Panc1 (cell line): ENCODE measurements around the gene SCAMP3. TPM values are rescaled to one million over a fixed set of nuclear protein-coding genes. Genes with fewer than 3 reads are reported as not detected.

Experiments used
- ATAC-seq: fragments of 200-7000 bp; cut with Tn5 transposase; 2 replicates; pipeline ENCODE4 v1.9.1; 2020; ENCODE audit warnings: mild to moderate bottlenecking, moderate library complexity
- BruUV-seq: library from RNA; stranded (reverse); fragments of 400-500 nt; replicated peaks from 2 replicates; lab custom pipeline; 2021; lab: Mats Ljungman, UMichigan
- CTCF ChIA-PET: fragments of 300-600 bp; sonication (Branson Sonifier 250); formaldehyde crosslinking; loops from one replicate; lab custom pipeline; 2022; ENCODE audit warnings: antibody characterized with exemption; lab: Charles Lee
- POLR2A ChIA-PET: fragments of 300-600 bp; sonication (Branson Sonifier 250); formaldehyde crosslinking; loops from one replicate; lab custom pipeline; 2022; ENCODE audit warnings: antibody characterized with exemption; lab: Charles Lee
- DNase-seq: peaks from one replicate; pipeline ENCODE4 v3.0.0-alpha.2; 2010; ENCODE audit warnings: low read depth, low spot score
- H3K27ac ChIP-seq: 2 replicates; pipeline ENCODE4 v1.5.1; 2011; ENCODE audit warnings: mild to moderate bottlenecking, low read length, inconsistent platforms
- H3K27me3 ChIP-seq: fragments of 200-500 bp; sonication (Bioruptor generic); 2 replicates; pipeline ENCODE4 v1.6.0; 2014; ENCODE audit warnings: low read length, inconsistent platforms; ENCODE audit not compliant: control insufficient read depth, insufficient read depth
- H3K36me3 ChIP-seq: fragments of 200-500 bp; sonication (Bioruptor generic); 2 replicates; pipeline ENCODE4 v1.5.1; 2014; ENCODE audit warnings: inconsistent platforms, mild to moderate bottlenecking, low read length, moderate library complexity; ENCODE audit not compliant: control insufficient read depth, insufficient read depth
- H3K4me1 ChIP-seq: 2 replicates; pipeline ENCODE4 v1.5.1; 2011; ENCODE audit warnings: inconsistent platforms, mild to moderate bottlenecking, low read length, moderate library complexity; ENCODE audit not compliant: control insufficient read depth, insufficient read depth
- H3K4me3 ChIP-seq, 2 experiments: 2 replicates each; pipeline ENCODE4 v1.5.1; 2011 to 2012; ENCODE audit warnings: low read depth in 2 of 2, low read length in 2 of 2, mild to moderate bottlenecking in 2 of 2, inconsistent platforms in 1 of 2, moderate library complexity in 1 of 2
- H3K9me3 ChIP-seq: fragments of 200-500 bp; sonication (Bioruptor generic); 2 replicates; pipeline ENCODE4 v1.5.1; 2014; ENCODE audit warnings: low read depth, mild to moderate bottlenecking, inconsistent platforms, low read length, moderate library complexity; ENCODE audit not compliant: control insufficient read depth, insufficient read depth
- POLR2AphosphoS5 ChIP-seq: IDR thresholded peaks from 2 replicates; pipeline ENCODE4 v1.6.1; 2012; ENCODE audit warnings: mild to moderate bottlenecking, low read depth, low read length, moderate library complexity
- SIN3A ChIP-seq: IDR thresholded peaks from 2 replicates; pipeline ENCODE4 v1.6.1; 2012; ENCODE audit warnings: low read depth, mild to moderate bottlenecking, low read length, moderate library complexity, borderline replicate concordance; ENCODE audit not compliant: insufficient read depth
- TCF7L2 ChIP-seq: IDR thresholded peaks from 2 replicates; pipeline ENCODE4 v1.6.1; 2011; ENCODE audit warnings: mild to moderate bottlenecking, low read depth, low read length, inconsistent platforms
- in situ Hi-C: cut with HindIII; loops from 2 replicates; pipeline ENCODE4 v1.10.0; 2016; ENCODE audit warnings: low sequenced_read_pairs, low pct_unique_long_range_greater_than_20kb
- intact Hi-C: fragments of 100-400 bp; cut with micrococcal nuclease; formaldehyde crosslinking; loops from one replicate; pipeline ENCODE4 v1.10.0; 2022; ENCODE audit not compliant: unreplicated experiment
- total RNA-seq: library from RNA; stranded (reverse); gene quantifications from one replicate; pipeline ENCODE4 v1.2.1, GENCODE V29; 2021; ENCODE audit not compliant: unreplicated experiment
- TF ChIP-seq, protein P1 (sequence below), 2 experiments: IDR thresholded peaks; 2 replicates each; pipeline ENCODE4 v1.6.1; 2011 to 2012; ENCODE audit warnings: low read depth in 2 of 2, control low read depth in 1 of 2, low read length in 1 of 2, mild to moderate bottlenecking in 1 of 2, moderate library complexity in 1 of 2; ENCODE audit not compliant: insufficient read depth in 1 of 2
- TF ChIP-seq, protein P2 (sequence below): fragments of 450-650 bp; IDR thresholded peaks from 2 replicates; pipeline ENCODE4 v1.5.1; 2017; ENCODE audit warnings: mild to moderate bottlenecking

Gene SCAMP3
- total RNA-seq, 1 experiment from 2014 or later: 200 TPM

GRCh38 chr1:155295183-155295941 lies 33.2 kb upstream of the SCAMP3 start:
- no peak for ATAC-seq
- Histone ChIP-seq H3K4me3 (no peak overlapping the region), H3K9me3 (no peaks in the 10 kb centered on the region), H3K36me3 (no peaks in the 10 kb centered on the region), H3K4me1 (no peaks in the 10 kb centered on the region), H3K27me3 (no peaks in the 10 kb centered on the region), H3K27ac (no peak overlapping the region)
- POLR2A ChIA-PET: interaction anchor here (0.5 kb wide), 1 partner anchor 92 kb away, joined by 3 read pairs; no protein-coding TSS in a partner anchor
- no peak for DNase-seq
- in situ Hi-C loops: no loop called here
- CTCF ChIA-PET: no interaction called here
- no TSS peak for BruUV-seq
- TF ChIP-seq, protein P1, sequence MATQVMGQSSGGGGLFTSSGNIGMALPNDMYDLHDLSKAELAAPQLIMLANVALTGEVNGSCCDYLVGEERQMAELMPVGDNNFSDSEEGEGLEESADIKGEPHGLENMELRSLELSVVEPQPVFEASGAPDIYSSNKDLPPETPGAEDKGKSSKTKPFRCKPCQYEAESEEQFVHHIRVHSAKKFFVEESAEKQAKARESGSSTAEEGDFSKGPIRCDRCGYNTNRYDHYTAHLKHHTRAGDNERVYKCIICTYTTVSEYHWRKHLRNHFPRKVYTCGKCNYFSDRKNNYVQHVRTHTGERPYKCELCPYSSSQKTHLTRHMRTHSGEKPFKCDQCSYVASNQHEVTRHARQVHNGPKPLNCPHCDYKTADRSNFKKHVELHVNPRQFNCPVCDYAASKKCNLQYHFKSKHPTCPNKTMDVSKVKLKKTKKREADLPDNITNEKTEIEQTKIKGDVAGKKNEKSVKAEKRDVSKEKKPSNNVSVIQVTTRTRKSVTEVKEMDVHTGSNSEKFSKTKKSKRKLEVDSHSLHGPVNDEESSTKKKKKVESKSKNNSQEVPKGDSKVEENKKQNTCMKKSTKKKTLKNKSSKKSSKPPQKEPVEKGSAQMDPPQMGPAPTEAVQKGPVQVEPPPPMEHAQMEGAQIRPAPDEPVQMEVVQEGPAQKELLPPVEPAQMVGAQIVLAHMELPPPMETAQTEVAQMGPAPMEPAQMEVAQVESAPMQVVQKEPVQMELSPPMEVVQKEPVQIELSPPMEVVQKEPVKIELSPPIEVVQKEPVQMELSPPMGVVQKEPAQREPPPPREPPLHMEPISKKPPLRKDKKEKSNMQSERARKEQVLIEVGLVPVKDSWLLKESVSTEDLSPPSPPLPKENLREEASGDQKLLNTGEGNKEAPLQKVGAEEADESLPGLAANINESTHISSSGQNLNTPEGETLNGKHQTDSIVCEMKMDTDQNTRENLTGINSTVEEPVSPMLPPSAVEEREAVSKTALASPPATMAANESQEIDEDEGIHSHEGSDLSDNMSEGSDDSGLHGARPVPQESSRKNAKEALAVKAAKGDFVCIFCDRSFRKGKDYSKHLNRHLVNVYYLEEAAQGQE (IDR thresholded peaks at IDR 0.05; ENCODE audit: insufficient read depth in 1 of 2, low read depth in 2 of 2, low read length in 1 of 2): no peak
- TF ChIP-seq POLR2AphosphoS5: no peak
- TF ChIP-seq, protein P2, sequence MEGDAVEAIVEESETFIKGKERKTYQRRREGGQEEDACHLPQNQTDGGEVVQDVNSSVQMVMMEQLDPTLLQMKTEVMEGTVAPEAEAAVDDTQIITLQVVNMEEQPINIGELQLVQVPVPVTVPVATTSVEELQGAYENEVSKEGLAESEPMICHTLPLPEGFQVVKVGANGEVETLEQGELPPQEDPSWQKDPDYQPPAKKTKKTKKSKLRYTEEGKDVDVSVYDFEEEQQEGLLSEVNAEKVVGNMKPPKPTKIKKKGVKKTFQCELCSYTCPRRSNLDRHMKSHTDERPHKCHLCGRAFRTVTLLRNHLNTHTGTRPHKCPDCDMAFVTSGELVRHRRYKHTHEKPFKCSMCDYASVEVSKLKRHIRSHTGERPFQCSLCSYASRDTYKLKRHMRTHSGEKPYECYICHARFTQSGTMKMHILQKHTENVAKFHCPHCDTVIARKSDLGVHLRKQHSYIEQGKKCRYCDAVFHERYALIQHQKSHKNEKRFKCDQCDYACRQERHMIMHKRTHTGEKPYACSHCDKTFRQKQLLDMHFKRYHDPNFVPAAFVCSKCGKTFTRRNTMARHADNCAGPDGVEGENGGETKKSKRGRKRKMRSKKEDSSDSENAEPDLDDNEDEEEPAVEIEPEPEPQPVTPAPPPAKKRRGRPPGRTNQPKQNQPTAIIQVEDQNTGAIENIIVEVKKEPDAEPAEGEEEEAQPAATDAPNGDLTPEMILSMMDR: no peak
- no peak for TF ChIP-seq TCF7L2
- intact Hi-C loops: no loop called here

GRCh38 chr1:155294520-155295182 lies 32.5 kb upstream of the SCAMP3 start:
- no peaks in the 10 kb centered on the region for H3K9me3 ChIP-seq
- no peak overlapping the region for H3K4me3 ChIP-seq
- intact Hi-C loops (no loop called here), in situ Hi-C loops (no loop called here)
- no peaks in the 10 kb centered on the region for H3K4me1 ChIP-seq
- H3K27ac ChIP-seq: no peak overlapping the region
- DNase-seq (no peak), ATAC-seq (no peak)
- H3K27me3 ChIP-seq: no peaks in the 10 kb centered on the region
- no peaks in the 10 kb centered on the region for H3K36me3 ChIP-seq
- no TSS peak for BruUV-seq
- ChIA-PET POLR2A (interaction anchor here (0.5 kb wide), 1 partner anchor 91 kb away, joined by 3 read pairs; no protein-coding TSS in a partner anchor), CTCF (no interaction called here)
- TF ChIP-seq TCF7L2 (no peak), POLR2AphosphoS5 (no peak), SIN3A (no peak)
- TF ChIP-seq, protein P1 (IDR thresholded peaks at IDR 0.05; ENCODE audit: insufficient read depth in 1 of 2, low read depth in 2 of 2, low read length in 1 of 2): no peak
- TF ChIP-seq, protein P2: no peak
